A549 (cell line): ENCODE measurements around the gene PMPCA.

Experiments used
- CHD2 ChIP-seq: fragments of 150-350 bp; IDR thresholded peaks from 2 replicates; pipeline ENCODE4 v1.6.1; 2014; ENCODE audit warnings: low read length; ENCODE audit not compliant: partially characterized antibody
- POLR2A ChIP-seq: IDR thresholded peaks from 2 replicates; pipeline ENCODE4 v1.6.1; 2012; ENCODE audit warnings: mild to moderate bottlenecking, low read length
- TF ChIP-seq, protein P1 (sequence below): fragments of >200 bp; sonication (Bioruptor Twin); formaldehyde crosslinking; IDR thresholded peaks from 3 replicates; pipeline ENCODE4 v1.5.1; 2016
- TF ChIP-seq, protein P2 (sequence below): fragments of 200-600 bp; sonication (generic); IDR thresholded peaks from 2 replicates; pipeline ENCODE4 v1.6.1; 2016; ENCODE audit warnings: antibody characterized with exemption, mild to moderate bottlenecking, moderate library complexity

DNA sequence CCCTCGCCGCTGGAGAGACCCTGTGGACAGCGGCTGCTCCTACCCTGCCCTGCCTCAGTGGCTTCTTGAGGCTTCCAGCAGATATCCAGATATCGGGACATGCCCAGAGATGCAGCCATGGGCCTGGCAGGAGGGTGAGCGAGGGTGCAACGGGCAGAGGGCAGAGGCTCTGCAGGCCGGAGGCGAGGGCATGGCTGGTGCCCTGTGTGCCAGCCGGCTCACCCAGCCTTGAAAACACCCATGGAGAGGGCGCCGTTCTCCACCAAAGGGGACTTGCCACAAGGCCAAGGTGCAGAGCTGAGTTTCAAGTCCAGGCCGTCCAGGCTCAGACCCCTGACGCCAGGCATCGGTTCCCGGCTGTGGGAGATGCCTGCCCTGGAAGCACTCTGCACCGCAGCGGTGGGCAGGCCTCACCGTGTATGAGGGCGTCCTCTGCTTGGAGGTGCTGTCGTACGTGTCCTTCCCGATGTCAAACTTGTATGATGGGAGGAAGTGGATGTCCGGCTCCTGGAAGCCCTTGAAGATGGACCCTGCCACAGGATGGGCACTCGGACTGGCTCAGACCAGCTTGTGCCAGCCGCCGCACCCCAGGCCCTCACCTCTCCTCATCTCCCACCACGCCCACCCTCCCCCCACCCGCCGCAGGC, 20.3 kb downstream of the PMPCA start:
- TF ChIP-seq POLR2A: no peak
- TF ChIP-seq CHD2: no peak
- TF ChIP-seq, protein P1, sequence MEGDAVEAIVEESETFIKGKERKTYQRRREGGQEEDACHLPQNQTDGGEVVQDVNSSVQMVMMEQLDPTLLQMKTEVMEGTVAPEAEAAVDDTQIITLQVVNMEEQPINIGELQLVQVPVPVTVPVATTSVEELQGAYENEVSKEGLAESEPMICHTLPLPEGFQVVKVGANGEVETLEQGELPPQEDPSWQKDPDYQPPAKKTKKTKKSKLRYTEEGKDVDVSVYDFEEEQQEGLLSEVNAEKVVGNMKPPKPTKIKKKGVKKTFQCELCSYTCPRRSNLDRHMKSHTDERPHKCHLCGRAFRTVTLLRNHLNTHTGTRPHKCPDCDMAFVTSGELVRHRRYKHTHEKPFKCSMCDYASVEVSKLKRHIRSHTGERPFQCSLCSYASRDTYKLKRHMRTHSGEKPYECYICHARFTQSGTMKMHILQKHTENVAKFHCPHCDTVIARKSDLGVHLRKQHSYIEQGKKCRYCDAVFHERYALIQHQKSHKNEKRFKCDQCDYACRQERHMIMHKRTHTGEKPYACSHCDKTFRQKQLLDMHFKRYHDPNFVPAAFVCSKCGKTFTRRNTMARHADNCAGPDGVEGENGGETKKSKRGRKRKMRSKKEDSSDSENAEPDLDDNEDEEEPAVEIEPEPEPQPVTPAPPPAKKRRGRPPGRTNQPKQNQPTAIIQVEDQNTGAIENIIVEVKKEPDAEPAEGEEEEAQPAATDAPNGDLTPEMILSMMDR: no peak
- TF ChIP-seq, protein P2, sequence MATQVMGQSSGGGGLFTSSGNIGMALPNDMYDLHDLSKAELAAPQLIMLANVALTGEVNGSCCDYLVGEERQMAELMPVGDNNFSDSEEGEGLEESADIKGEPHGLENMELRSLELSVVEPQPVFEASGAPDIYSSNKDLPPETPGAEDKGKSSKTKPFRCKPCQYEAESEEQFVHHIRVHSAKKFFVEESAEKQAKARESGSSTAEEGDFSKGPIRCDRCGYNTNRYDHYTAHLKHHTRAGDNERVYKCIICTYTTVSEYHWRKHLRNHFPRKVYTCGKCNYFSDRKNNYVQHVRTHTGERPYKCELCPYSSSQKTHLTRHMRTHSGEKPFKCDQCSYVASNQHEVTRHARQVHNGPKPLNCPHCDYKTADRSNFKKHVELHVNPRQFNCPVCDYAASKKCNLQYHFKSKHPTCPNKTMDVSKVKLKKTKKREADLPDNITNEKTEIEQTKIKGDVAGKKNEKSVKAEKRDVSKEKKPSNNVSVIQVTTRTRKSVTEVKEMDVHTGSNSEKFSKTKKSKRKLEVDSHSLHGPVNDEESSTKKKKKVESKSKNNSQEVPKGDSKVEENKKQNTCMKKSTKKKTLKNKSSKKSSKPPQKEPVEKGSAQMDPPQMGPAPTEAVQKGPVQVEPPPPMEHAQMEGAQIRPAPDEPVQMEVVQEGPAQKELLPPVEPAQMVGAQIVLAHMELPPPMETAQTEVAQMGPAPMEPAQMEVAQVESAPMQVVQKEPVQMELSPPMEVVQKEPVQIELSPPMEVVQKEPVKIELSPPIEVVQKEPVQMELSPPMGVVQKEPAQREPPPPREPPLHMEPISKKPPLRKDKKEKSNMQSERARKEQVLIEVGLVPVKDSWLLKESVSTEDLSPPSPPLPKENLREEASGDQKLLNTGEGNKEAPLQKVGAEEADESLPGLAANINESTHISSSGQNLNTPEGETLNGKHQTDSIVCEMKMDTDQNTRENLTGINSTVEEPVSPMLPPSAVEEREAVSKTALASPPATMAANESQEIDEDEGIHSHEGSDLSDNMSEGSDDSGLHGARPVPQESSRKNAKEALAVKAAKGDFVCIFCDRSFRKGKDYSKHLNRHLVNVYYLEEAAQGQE: no peak
